Neural progenitor cell (in vitro differentiated cells): ENCODE data around the gene DNAJC8.

ENCODE experiments used
- EZH2 ChIP-seq: fragments of 200-600 bp; sonication (generic); IDR thresholded peaks from 2 replicates; pipeline ENCODE4 v1.6.1; 2017; ENCODE audit warnings: antibody characterized with exemption, mild to moderate bottlenecking, moderate library complexity
- TF ChIP-seq, protein P1 (sequence below): fragments of 200-600 bp; sonication (generic); IDR thresholded peaks from 2 replicates; pipeline ENCODE4 v1.5.1; 2017; ENCODE audit warnings: antibody characterized with exemption, mild to moderate bottlenecking

DNA sequence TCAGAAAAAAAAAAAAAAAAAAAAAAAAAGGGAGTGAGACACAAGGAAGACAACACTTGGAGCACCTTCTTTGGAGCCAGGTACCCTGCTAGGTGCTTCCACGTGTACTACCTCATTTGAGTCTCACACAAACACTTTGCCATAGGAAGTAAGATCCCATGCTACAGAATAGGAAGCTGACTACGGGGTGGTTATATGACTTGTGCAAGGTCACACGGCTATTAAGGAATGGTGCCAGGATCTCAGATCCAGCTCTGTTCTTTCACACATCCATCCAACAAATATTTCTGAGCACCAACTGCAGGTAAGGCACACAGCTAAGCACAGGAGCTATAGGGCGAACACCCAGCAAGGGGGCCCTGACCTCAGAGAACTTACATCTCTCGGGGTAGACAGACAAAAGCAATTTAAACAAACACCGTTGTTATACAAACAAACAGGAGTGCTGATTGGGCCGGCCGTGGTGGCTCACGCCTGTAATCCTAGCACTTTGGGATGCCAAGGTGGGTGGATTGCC is 78.7 kb downstream of the DNAJC8 start:
- TF ChIP-seq, protein P1, sequence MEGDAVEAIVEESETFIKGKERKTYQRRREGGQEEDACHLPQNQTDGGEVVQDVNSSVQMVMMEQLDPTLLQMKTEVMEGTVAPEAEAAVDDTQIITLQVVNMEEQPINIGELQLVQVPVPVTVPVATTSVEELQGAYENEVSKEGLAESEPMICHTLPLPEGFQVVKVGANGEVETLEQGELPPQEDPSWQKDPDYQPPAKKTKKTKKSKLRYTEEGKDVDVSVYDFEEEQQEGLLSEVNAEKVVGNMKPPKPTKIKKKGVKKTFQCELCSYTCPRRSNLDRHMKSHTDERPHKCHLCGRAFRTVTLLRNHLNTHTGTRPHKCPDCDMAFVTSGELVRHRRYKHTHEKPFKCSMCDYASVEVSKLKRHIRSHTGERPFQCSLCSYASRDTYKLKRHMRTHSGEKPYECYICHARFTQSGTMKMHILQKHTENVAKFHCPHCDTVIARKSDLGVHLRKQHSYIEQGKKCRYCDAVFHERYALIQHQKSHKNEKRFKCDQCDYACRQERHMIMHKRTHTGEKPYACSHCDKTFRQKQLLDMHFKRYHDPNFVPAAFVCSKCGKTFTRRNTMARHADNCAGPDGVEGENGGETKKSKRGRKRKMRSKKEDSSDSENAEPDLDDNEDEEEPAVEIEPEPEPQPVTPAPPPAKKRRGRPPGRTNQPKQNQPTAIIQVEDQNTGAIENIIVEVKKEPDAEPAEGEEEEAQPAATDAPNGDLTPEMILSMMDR = no peak
- TF ChIP-seq EZH2 = no peak
